Vagina (tissue), 2 donors: Measurements from ENCODE around the gene TRANK1.

Experiments used
- POLR2A ChIP-seq, 2 donors: fragments of 450-650 bp; IDR thresholded peaks; one replicate each; pipeline ENCODE4 v1.6.1; 2017; ENCODE audit warnings: antibody characterized with exemption in 2 of 2, mild to moderate bottlenecking in 2 of 2, moderate library complexity in 2 of 2
- TF ChIP-seq, protein P1 (sequence below), 3 experiments: fragments of 450-650 bp in 2 of 3; fragments of 200-600 bp in 1 of 3; sonication (generic) in 1 of 3; IDR thresholded peaks; one replicate each; pipeline ENCODE4 v1.5.1; 2017 to 2019; ENCODE audit warnings: antibody characterized with exemption in 3 of 3, mild to moderate bottlenecking in 2 of 3, moderate library complexity in 2 of 3

DNA sequence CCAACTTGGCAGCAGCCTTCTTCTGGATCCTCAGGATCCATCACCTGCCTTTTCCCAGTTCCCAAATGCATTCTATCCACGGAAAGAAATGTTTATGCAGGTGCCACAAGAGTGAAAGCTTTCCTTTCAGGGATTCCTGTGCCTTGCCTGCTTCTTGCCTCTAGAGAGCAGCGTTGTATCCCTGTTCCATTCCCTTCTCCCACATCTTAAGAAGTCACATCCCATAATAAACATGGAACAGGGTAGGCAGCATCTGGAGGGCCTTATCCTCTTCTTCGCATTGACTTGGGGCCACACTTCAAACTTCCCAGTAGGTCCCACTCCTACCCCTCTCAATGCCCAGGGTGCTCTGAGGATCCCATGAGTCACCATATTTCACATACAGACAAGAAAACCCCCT is 107.8 kb downstream of the TRANK1 start:
- no peak for TF ChIP-seq POLR2A (IDR thresholded peaks at IDR 0.05)
- TF ChIP-seq, protein P1, sequence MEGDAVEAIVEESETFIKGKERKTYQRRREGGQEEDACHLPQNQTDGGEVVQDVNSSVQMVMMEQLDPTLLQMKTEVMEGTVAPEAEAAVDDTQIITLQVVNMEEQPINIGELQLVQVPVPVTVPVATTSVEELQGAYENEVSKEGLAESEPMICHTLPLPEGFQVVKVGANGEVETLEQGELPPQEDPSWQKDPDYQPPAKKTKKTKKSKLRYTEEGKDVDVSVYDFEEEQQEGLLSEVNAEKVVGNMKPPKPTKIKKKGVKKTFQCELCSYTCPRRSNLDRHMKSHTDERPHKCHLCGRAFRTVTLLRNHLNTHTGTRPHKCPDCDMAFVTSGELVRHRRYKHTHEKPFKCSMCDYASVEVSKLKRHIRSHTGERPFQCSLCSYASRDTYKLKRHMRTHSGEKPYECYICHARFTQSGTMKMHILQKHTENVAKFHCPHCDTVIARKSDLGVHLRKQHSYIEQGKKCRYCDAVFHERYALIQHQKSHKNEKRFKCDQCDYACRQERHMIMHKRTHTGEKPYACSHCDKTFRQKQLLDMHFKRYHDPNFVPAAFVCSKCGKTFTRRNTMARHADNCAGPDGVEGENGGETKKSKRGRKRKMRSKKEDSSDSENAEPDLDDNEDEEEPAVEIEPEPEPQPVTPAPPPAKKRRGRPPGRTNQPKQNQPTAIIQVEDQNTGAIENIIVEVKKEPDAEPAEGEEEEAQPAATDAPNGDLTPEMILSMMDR (IDR thresholded peaks at IDR 0.05) = no peak
